K562 (cell line): Measurements from ENCODE around the gene HBM. TPM values are rescaled to one million over a fixed set of nuclear protein-coding genes. Genes with fewer than 3 reads are reported as not detected.
"Not testable (repeated sequence)": the region's sequence is repeated elsewhere in the genome, so short reads cannot be mapped to it uniquely, and the experiment has no call there.

Experiments
- ATAC-seq: fragments of 200-7000 bp; cut with Tn5 transposase; 3 replicates; pipeline ENCODE4 v1.9.1; 2020; ENCODE audit warnings: moderate library complexity
- BruUV-seq: library from RNA; stranded (reverse); fragments of 400-500 nt; replicated peaks from 2 replicates; lab custom pipeline; 2021; lab: Mats Ljungman, UMichigan
- CTCF ChIA-PET: fragments of 300-600 bp; formaldehyde crosslinking; extraction: SDS; loops from one replicate; lab custom pipeline; 2021; ENCODE audit warnings: low intra/inter-chr PET ratio; lab: Yijun Ruan, JAX
- POLR2A ChIA-PET: fragments of 300-600, 350-650 bp; sonication (Branson Sonifier 250); formaldehyde crosslinking; extraction: SDS; loops from one replicate; lab custom pipeline; 2021; ENCODE audit warnings: antibody characterized with exemption, inconsistent platforms; lab: Yijun Ruan, JAX
- DNase-seq, 4 experiments: peaks; one replicate each; pipeline versions ENCODE4 v3.0.0 to v3.0.0-alpha.2; 2011 to 2018; ENCODE audit warnings: low spot score in 3 of 4, mixed read lengths in 3 of 4; ENCODE audit errors: extremely low read depth in 1 of 4
- FAIRE-seq: peaks from 2 replicates; lab custom pipeline; 2011; peaks lifted over from hg19 to GRCh38; lab: Jason Lieb, UNC
- H2AFZ ChIP-seq: 2 replicates; pipeline ENCODE4 v1.6.0; 2011; ENCODE audit warnings: low read depth, low read length, control low read depth, inconsistent platforms
- H3K27ac ChIP-seq: fragments of 200-600 bp; 3 replicates; pipeline ENCODE4 v1.8.0; 2011; ENCODE audit warnings: low read depth, mild to moderate bottlenecking, control low read depth, inconsistent platforms, low read length, moderate library complexity, mixed read lengths; ENCODE audit errors: extremely low read depth
- H3K27me3 ChIP-seq, 2 experiments: fragments of 300-600 bp in 1 of 2; 2 replicates in 1 of 2; 3 replicates in 1 of 2; pipeline versions ENCODE4 v1.6.0 to v1.8.0; 2011; ENCODE audit warnings: inconsistent platforms in 2 of 2, low read length in 2 of 2, mild to moderate bottlenecking in 1 of 2, mixed read lengths in 1 of 2, moderate library complexity in 1 of 2; ENCODE audit not compliant: control insufficient read depth in 2 of 2, insufficient read depth in 2 of 2
- H3K36me3 ChIP-seq: fragments of 300-600 bp; 3 replicates; pipeline ENCODE4 v1.8.0; 2011; ENCODE audit warnings: mild to moderate bottlenecking, low read length, inconsistent platforms; ENCODE audit not compliant: control insufficient read depth, insufficient read depth
- H3K4me1 ChIP-seq, 2 experiments: fragments of 200-600 bp in 1 of 2; replicated peaks in 1 of 2; 2 replicates in 1 of 2; 3 replicates in 1 of 2; pipeline versions ENCODE4 v1.5.1 to v1.8.0; 2011; ENCODE audit warnings: inconsistent platforms in 2 of 2, low read length in 2 of 2, mild to moderate bottlenecking in 1 of 2, mixed read lengths in 1 of 2, moderate library complexity in 1 of 2; ENCODE audit not compliant: control insufficient read depth in 2 of 2, insufficient read depth in 2 of 2
- H3K4me2 ChIP-seq: 2 replicates; pipeline ENCODE4 v1.6.1; 2011; ENCODE audit warnings: low read length, control low read depth, inconsistent platforms, mixed read lengths; ENCODE audit not compliant: insufficient read depth
- H3K4me3 ChIP-seq: fragments of 200-600 bp; sonication (generic), shearing (Covaris generic); 2 replicates; pipeline ENCODE4 v1.5.1; 2016; ENCODE audit warnings: control low read depth, inconsistent platforms
- H3K79me2 ChIP-seq: fragments of 200-600 bp; 3 replicates; pipeline ENCODE4 v1.8.0; 2011; ENCODE audit warnings: low read length, inconsistent platforms; ENCODE audit not compliant: control insufficient read depth, insufficient read depth
- H3K9ac ChIP-seq, 2 experiments: 2 replicates each; pipeline versions ENCODE4 v1.6.0 to v1.6.1; 2011; ENCODE audit warnings: low read depth in 2 of 2, low read length in 2 of 2, control low read depth in 1 of 2, inconsistent platforms in 1 of 2, mild to moderate bottlenecking in 1 of 2, mixed read lengths in 1 of 2; ENCODE audit not compliant: insufficient read depth in 1 of 2
- H3K9me1 ChIP-seq: one replicate; pipeline ENCODE4 v1.6.0; 2011; ENCODE audit warnings: inconsistent platforms, mild to moderate bottlenecking, low read length, moderate library complexity; ENCODE audit not compliant: control insufficient read depth, insufficient read depth
- H3K9me3 ChIP-seq: replicated peaks from 2 replicates; pipeline ENCODE4 v1.5.1; 2011; ENCODE audit warnings: low read depth, low read length, inconsistent platforms; ENCODE audit not compliant: control insufficient read depth, insufficient read depth
- H4K20me1 ChIP-seq: replicated peaks from 2 replicates; pipeline ENCODE4 v1.6.1; 2011; ENCODE audit warnings: low read length, inconsistent platforms, mixed read lengths; ENCODE audit not compliant: control insufficient read depth, insufficient read depth
- NR2C2 ChIP-seq, 2 experiments: fragments of 200-800 bp in 1 of 2; sonication (Bioruptor generic) in 1 of 2; sonication (generic) in 1 of 2; formaldehyde crosslinking in 1 of 2; IDR thresholded peaks; 2 replicates each; pipeline versions ENCODE4 v1.6.1 to v1.8.0; 2016 to 2022; ENCODE audit warnings: mild to moderate bottlenecking in 1 of 2, missing compliant biosample characterization in 1 of 2, missing genetic modification characterization in 1 of 2, missing genetic modification reagents in 1 of 2
- ZBTB11 ChIP-seq, 3 experiments: fragments of 200-800 bp in 1 of 3; fragments of 250-450 bp in 1 of 3; fragments of 450-650 bp in 1 of 3; sonication (Bioruptor Pico) in 1 of 3; sonication (Bioruptor generic) in 1 of 3; formaldehyde crosslinking in 1 of 3; IDR thresholded peaks; 2 replicates each; pipeline versions ENCODE4 v1.6.1 to v1.8.0; 2016 to 2022; ENCODE audit warnings: mild to moderate bottlenecking in 2 of 3, missing genetic modification characterization in 2 of 3, missing compliant biosample characterization in 1 of 3, moderate library complexity in 1 of 3
- WGBS: fragments of 100-300 bp; shearing (Covaris generic); methylation state at CpG from one replicate; pipeline ENCODE4 v1.1.6; 2016; ENCODE audit warnings: low coverage, mixed read lengths; ENCODE audit not compliant: insufficient coverage; ENCODE audit errors: missing lambda C conversion rate; 5-methylcytosine and 5-hydroxymethylcytosine counted together
- in situ Hi-C: fragments of 300-500 bp; cut with MboI; formaldehyde crosslinking; loops from 4 replicates; pipeline ENCODE4 v1.15.0; 2018; ENCODE audit warnings: inconsistent platforms, mixed read lengths
- intact Hi-C: fragments of 100-400 bp; cut with micrococcal nuclease; formaldehyde crosslinking; loops from 2 replicates; pipeline ENCODE4 v1.14.2; 2022
- polyA plus RNA-seq, 8 experiments: library from polyadenylated mRNA; depleted of rRNA in 4 of 8; stranded (reverse) in 5 of 8; unstranded in 3 of 8; fragments of >200 nt; fragmentation: Nextera tagmentation in 2 of 8; fragmentation: Illumina TruSeq in 1 of 8; extraction: Ambion mirVana in 2 of 8; extraction: Trizol in 1 of 8; gene quantifications; 2 replicates each; pipeline versions ENCODE4 v1.2.1 to v1.2.3, GENCODE V29; 2011 to 2014; ENCODE audit warnings: inconsistent platforms in 1 of 8, missing spikeins in 1 of 8
- total RNA-seq, 7 experiments: library from RNA; depleted of rRNA in 6 of 7; stranded (reverse); fragments of >200 nt in 6 of 7; fragmentation: Illumina TruSeq in 2 of 7; extraction: Trizol in 2 of 7; gene quantifications; 2 replicates each; pipeline versions ENCODE4 v1.2.1 to v1.2.3, GENCODE V29; 2011 to 2021; ENCODE audit warnings: low replicate concordance in 1 of 7

The HBM gene
- total and polyA plus RNA-seq, 9 of the 15 experiments (the other 6 are each of a cell fraction or from before 2014, with no cell fraction given): not detected

- H3K4me1 ChIP-seq: peaks cover 25% of the 10 kb centered on the region in 2 experiments; a peak in 4 of 5 replicates
- H3K4me2 ChIP-seq; H3K4me3 ChIP-seq; H3K9ac ChIP-seq; in situ Hi-C loops; H3K27me3 ChIP-seq; CTCF ChIA-PET; H3K9me3 ChIP-seq; H4K20me1 ChIP-seq; H3K36me3 ChIP-seq; H3K27ac ChIP-seq; H2AFZ ChIP-seq; intact Hi-C loops; H3K79me2 ChIP-seq; BruUV-seq; H3K9me1 ChIP-seq; TF ChIP-seq NR2C2 (CRISPR knock-in tag; IDR thresholded peaks at IDR 0.05): not testable (repeated sequence)
- no CpG with 5 or more reads among the region's 74 CpGs for WGBS
- ATAC-seq (peak; percentile 67), DNase-seq (peak in 1 of 4 experiments; percentile 43), FAIRE-seq (peak; percentile 74)
- peak in 1 of 3 experiments; percentile 8; a peak in 1 of 6 replicates for TF ChIP-seq ZBTB11 (CRISPR knock-in tag; IDR thresholded peaks at IDR 0.05)
- 0 out of 2 replicates have a peak, but pooled peaks have one; percentile 6 for TF ChIP-seq NR2C2 (tag; IDR thresholded peaks at IDR 0.05)
- POLR2A ChIA-PET: interaction anchor here (0.9 kb wide), 1 partner anchor 10 kb away, joined by 3 read pairs; no protein-coding TSS in a partner anchor
Observed at GRCh38 chr16:153550-154216, 12.1 kb upstream of the HBM start.
